ENCODE measurements around the gene PFDN4. TPM values are rescaled to one million over a fixed set of nuclear protein-coding genes. Genes with fewer than 3 reads are reported as not detected.
"Not testable (repeated sequence)": the region's sequence is repeated elsewhere in the genome, so short reads cannot be mapped to it uniquely, and the experiment has no call there.

PFDN4 gene
- polyA plus RNA-seq, 6 donors from 2014 or later = 39.2 to 66.3 (median 61.9) TPM

DNA sequence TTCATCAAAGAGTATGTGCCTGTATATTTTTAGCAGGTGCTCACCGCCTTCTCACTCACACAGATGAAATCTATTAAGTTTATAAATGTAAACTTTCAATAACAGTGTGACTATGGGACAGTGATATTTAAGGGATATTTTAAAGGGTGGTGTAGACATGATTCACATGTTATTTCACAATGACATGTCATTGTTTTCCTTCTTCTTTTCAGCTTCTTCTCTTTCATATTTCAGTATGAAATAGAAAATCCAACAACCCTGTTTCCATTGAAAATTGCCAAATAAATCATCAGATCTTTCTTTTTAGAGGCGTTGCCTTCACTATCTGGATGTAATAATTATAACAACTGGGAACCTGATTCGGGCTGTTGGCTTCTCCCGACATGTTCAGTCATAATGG lies 54.8 kb downstream of the PFDN4 start:
- Mint-ChIP-seq H3K27ac (no peak overlapping the region), H3K36me3 (no peaks in the 10 kb centered on the region), H3K4me3 (no peak overlapping the region), H3K9me3 (no peaks in the 10 kb centered on the region), H3K27me3 (peaks cover 0 to 7% (median 0%) of the 10 kb centered on the region in 3 donors), H3K4me1 (no peaks in the 10 kb centered on the region)
- no peak for ATAC-seq (ENCODE audit: low read depth in 2 of 2)
- no peak for DNase-seq

DNA sequence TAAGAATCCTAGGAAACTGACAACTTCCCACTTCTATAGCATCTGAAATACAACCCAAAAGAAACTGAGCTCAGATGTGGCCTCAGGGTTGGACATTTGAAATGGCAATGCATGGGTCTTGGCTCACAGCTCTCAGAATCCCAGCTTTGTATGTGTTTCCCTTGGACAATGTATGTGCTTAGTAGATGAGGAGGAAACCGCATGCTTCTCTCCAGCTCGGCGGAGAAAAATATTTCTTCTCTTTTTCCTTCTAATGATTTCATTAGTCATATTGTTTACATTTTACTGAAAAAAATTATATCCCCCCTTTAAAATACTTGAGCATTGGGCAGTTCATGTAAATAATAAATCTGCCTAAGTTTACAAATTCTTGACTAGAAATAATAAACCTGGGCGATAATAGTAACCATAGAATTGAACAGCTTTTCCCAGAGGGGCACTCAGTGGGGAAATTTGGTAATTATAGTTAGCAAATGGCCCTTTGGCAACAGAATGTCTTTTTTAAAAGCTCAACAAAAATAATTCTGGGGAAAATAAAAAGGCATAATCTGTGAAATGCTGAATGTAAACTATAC lies 55.3 kb downstream of the PFDN4 start:
- H3K4me1 Mint-ChIP-seq = no peaks in the 10 kb centered on the region
- H3K9me3 Mint-ChIP-seq = no peaks in the 10 kb centered on the region

DNA sequence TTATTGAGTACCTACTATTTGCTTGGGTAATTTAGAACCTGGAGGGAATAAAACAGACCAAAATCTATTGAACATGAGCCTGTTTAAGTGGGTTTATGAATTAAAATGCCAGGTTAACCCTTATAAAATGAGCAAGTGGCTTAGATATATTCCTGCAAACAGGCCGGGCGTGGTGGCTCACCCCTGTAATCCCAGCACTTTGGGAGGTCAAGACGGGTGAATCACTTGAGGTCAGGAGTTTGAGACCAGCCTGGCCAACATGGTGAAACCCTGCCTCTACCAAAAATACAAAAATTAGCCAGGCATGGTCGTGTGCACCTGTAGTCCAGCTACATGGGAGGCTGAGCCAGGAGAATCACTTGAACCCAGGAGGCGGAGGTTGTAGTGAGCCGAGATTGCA lies 57.9 kb downstream of the PFDN4 start:
- ATAC-seq (ENCODE audit: low read depth in 2 of 2); H3K9me3 Mint-ChIP-seq; DNase-seq; H3K4me3 Mint-ChIP-seq; H3K36me3 Mint-ChIP-seq; H3K27ac Mint-ChIP-seq; H3K4me1 Mint-ChIP-seq: not testable (repeated sequence)
- H3K27me3 Mint-ChIP-seq = peaks cover 0 to 17% (median 9%) of the 10 kb centered on the region in 3 donors

More for the DNA sequence above, 55.3 kb downstream of the PFDN4 start:
- DNase-seq = no peak
- no peak for ATAC-seq (ENCODE audit: low read depth in 2 of 2)
- H3K4me3 Mint-ChIP-seq = no peak overlapping the region
- H3K36me3 Mint-ChIP-seq = no peaks in the 10 kb centered on the region
- peaks cover 0 to 12% (median 2%) of the 10 kb centered on the region in 3 donors for H3K27me3 Mint-ChIP-seq
- no peak overlapping the region for H3K27ac Mint-ChIP-seq

DNA sequence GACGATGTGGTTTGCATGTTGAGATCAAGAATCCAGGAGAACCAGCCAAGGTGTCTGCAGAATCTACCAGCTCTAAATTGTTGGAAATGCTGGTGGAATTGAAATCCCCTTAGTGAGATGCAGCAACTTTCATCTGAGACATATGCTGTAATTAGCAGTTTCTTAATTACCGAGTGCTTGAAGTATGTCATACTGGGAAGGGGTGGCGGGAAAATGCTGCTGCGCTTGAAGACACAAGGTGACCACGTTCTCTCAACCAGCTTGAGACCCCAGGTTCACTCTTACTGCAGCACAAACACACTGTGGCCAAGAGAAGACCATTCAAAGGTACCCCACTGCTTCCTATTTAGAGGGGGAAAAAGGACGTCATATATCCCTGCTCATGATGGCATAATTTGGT lies 59.0 kb downstream of the PFDN4 start:
- no peak overlapping the region for H3K4me3 Mint-ChIP-seq
- H3K27me3 Mint-ChIP-seq = peaks cover 0 to 17% (median 9%) of the 10 kb centered on the region in 3 donors
- ATAC-seq (ENCODE audit: low read depth in 2 of 2) = no peak

GRCh38 chr20:54267483-54268003 lies 59.7 kb downstream of the PFDN4 start:
- Mint-ChIP-seq H3K36me3 (no peaks in the 10 kb centered on the region), H3K27me3 (peaks cover 2 to 17% (median 12%) of the 10 kb centered on the region in 3 donors), H3K4me3 (peak overlapping the region in 1 of 8 donors; percentile 11), H3K4me1 (no peaks in the 10 kb centered on the region), H3K9me3 (peaks cover 0 to 7% (median 0%) of the 10 kb centered on the region in 7 donors), H3K27ac (no peak overlapping the region)
- no peak for DNase-seq
- no peak for ATAC-seq (ENCODE audit: low read depth in 2 of 2)

More for the DNA sequence above, 59.0 kb downstream of the PFDN4 start:
- DNase-seq = no peak
- peaks cover 0 to 7% (median 0%) of the 10 kb centered on the region in 7 donors for H3K9me3 Mint-ChIP-seq
- no peaks in the 10 kb centered on the region for H3K4me1 Mint-ChIP-seq
- H3K27ac Mint-ChIP-seq = no peak overlapping the region
- H3K36me3 Mint-ChIP-seq = no peaks in the 10 kb centered on the region

- no peak for ATAC-seq (ENCODE audit: low read depth in 2 of 2)
- H3K4me3 Mint-ChIP-seq = no peak overlapping the region
- H3K36me3 Mint-ChIP-seq = no peaks in the 10 kb centered on the region
- no peak overlapping the region for H3K27ac Mint-ChIP-seq
- H3K27me3 Mint-ChIP-seq = peaks cover 10 to 17% (median 17%) of the 10 kb centered on the region in 3 donors
- DNase-seq = no peak
- H3K4me1 Mint-ChIP-seq = no peaks in the 10 kb centered on the region
- peaks cover 0 to 7% (median 0%) of the 10 kb centered on the region in 7 donors for H3K9me3 Mint-ChIP-seq
Measured at GRCh38 chr20:54268941-54269340, 61.1 kb downstream of the PFDN4 start.

Other genes starting within 250 kb of the PFDN4 start
- under 1 TPM in 2 of 6 donors, not detected in 4; 0.19 to 0.23 TPM for gene BCAS1, start 137.5 kb upstream of the PFDN4 start, polyA plus RNA-seq (ENCODE audit: low read depth in 6 of 6)
- not detected for gene CYP24A1, start 34.1 kb upstream of the PFDN4 start, polyA plus RNA-seq (ENCODE audit: low read depth in 6 of 6)

Data from naive B cell (primary cell).